C1 segment of cervical spinal cord (tissue), 14 donors: ENCODE measurements around the gene HTT-AS.
A peak's percentile ranks its signal among the peaks of the same experiment; 100 is the strongest.

ENCODE experiments used
- DNase-seq, 14 donors: peaks; one replicate each; lab custom pipeline; 2025; lab: John Stamatoyannopoulos, UW

Gene HTT-AS

DNA sequence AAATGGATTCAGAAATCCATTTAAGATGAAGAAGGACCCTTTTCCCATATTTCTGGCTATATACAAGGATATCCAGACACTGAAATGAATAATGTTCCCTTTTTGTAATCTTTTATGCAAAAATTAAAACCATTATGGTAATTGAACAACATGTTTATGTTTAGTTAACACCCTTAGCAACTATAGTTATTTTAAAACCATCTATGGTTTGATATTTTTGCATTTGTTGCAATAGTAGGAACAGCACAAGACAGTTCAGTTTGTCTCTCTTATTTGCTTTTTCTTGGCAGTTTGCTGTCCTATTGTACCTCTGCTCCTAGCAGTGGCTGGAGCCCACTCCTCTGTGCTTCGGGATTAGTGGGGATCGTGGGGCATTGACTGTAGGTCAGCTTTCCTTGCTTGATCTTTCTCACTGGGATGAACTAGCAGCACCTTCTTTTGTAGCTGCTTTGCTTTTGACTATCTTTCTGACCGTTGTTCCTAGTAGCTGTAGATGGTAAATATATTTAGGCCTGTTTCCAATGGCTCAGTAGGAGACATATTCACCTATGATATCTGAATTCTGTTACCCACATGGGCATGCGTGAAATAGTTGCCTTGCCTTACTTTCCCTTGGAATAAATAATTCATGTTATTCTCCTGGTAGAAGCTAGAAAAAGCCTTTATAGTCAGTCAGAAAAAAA lies 12.9 kb upstream of the HTT-AS start:
- no peak for DNase-seq

DNA sequence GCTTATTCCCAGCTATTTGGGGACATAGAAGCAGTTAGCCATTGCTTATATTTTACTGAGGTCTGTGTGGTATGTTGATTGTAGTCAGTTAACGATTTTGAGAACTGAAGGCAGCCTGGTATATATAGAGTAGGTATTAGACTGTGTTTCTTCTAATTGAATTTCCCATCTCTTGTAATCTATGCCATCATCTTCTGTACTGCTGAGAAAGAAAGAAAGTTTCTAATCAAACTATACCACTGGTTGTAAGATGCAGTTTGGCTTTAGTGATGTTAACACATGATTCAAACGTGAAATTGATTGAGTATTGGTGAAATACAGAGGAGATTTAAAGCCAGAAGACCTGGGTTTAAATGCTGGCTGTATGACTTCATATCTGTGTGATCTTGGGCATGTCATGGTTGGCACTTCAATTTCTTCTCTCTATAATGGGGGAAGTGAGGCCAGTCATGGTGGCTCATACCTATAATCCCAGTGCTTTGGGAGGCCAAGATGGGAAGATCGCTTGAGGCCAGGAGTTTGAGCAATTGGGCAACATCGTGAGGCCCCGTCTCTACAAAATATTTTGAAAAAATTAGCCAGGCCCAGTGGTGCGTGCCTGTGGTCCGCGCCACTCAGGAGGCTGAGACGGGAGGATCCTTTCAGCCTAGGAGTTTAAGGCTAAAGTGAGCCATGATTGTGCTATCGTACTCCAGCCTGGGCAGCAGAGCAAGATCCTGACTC lies 11.8 kb upstream of the HTT-AS start:
- DNase-seq, result no peak

DNA sequence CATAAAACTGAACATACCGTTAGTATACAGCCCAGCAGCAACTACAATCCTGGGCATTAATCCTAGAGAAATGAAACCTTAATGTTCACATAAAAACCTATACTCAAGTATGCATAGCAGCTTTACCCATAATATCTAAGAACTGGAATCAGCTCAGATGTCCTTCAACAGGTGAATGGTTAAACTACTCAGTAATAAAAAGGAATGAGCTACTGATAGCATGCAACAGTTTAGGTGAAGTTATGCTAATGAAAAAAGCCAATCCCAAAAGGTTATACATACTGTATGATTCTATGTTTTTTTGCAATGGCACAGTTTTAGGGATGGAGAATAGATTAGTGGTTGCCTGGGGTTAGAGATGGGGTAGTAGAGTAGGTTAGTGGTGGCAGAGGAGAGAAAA lies 9.4 kb upstream of the HTT-AS start:
- no peak for DNase-seq

DNA sequence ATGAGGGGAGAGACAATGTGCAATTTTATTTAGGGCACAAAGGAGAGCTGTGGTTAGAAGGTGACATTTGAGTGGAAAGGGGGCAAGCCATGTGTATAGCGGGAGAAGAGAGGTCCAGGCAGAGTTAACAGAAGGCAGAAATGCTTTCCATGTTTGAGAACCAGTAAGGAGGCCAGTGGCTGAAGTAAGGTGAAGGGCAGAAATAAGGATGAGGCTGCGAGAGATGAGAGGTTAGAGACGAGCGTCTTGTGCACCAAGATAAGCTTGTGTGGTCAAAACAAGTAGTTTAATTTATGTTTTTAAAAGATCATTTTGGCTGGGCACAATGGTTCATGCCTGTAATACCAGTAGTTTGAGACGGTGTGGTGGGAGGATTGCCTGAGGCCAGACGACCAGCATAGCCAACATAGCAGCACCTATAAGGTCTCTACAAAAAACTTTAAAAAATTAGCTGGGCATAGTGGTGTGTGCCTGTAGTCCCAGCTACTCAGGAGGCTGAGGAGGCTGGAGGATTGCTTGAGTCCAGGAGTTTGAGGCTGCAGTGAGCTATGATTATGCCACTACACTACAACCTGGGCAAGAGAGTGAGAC lies 8.7 kb upstream of the HTT-AS start:
- DNase-seq, result no peak

DNA sequence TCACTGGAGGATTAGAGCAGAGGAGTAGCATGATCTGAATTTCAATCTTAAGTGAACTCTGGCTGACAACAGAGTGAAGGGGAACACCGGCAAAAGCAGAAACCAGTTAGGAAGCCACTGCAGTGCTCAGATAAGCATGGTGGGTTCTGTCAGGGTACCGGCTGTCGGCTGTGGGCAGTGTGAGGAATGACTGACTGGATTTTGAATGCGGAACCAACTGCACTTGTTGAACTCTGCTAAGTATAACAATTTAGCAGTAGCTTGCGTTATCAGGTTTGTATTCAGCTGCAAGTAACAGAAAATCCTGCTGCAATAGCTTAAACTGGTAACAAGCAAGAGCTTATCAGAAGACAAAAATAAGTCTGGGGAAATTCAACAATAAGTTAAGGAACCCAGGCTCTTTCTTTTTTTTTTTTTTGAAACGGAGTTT lies 5.4 kb upstream of the HTT-AS start:
- DNase-seq, result no peak

DNA sequence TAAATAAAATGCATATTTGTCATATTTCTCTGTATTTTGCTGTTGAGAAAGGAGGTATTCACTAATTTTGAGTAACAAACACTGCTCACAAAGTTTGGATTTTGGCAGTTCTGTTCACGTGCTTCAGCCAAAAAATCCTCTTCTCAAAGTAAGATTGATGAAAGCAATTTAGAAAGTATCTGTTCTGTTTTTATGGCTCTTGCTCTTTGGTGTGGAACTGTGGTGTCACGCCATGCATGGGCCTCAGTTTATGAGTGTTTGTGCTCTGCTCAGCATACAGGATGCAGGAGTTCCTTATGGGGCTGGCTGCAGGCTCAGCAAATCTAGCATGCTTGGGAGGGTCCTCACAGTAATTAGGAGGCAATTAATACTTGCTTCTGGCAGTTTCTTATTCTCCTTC lies 3.5 kb upstream of the HTT-AS start:
- no peak for DNase-seq

DNA sequence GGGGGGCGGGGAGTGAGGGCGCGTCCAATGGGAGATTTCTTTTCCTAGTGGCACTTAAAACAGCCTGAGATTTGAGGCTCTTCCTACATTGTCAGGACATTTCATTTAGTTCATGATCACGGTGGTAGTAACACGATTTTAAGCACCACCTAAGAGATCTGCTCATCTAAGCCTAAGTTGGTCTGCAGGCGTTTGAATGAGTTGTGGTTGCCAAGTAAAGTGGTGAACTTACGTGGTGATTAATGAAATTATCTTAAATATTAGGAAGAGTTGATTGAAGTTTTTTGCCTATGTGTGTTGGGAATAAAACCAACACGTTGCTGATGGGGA lies 1.3 kb upstream of the HTT-AS start:
- DNase-seq, result no peak

DNA sequence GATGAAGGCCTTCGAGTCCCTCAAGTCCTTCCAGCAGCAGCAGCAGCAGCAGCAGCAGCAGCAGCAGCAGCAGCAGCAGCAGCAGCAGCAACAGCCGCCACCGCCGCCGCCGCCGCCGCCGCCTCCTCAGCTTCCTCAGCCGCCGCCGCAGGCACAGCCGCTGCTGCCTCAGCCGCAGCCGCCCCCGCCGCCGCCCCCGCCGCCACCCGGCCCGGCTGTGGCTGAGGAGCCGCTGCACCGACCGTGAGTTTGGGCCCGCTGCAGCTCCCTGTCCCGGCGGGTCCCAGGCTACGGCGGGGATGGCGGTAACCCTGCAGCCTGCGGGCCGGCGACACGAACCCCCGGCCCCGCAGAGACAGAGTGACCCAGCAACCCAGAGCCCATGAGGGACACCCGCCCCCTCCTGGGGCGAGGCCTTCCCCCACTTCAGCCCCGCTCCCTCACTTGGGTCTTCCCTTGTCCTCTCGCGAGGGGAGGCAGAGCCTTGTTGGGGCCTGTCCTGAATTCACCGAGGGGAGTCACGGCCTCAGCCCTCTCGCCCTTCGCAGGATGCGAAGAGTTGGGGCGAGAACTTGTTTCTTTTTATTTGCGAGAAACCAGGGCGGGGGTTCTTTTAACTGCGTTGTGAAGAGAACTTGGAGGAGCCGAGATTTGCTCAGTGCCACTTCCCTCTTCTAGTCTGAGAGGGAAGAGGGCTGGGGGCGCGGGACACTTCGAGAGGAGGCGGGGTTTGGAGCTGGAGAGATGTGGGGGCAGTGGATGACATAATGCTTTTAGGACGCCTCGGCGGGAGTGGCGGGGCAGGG lies 711 bp upstream of the HTT-AS start:
- peak in 7 of 14 donors; percentile 9 to 64 (median 17) for DNase-seq

DNA sequence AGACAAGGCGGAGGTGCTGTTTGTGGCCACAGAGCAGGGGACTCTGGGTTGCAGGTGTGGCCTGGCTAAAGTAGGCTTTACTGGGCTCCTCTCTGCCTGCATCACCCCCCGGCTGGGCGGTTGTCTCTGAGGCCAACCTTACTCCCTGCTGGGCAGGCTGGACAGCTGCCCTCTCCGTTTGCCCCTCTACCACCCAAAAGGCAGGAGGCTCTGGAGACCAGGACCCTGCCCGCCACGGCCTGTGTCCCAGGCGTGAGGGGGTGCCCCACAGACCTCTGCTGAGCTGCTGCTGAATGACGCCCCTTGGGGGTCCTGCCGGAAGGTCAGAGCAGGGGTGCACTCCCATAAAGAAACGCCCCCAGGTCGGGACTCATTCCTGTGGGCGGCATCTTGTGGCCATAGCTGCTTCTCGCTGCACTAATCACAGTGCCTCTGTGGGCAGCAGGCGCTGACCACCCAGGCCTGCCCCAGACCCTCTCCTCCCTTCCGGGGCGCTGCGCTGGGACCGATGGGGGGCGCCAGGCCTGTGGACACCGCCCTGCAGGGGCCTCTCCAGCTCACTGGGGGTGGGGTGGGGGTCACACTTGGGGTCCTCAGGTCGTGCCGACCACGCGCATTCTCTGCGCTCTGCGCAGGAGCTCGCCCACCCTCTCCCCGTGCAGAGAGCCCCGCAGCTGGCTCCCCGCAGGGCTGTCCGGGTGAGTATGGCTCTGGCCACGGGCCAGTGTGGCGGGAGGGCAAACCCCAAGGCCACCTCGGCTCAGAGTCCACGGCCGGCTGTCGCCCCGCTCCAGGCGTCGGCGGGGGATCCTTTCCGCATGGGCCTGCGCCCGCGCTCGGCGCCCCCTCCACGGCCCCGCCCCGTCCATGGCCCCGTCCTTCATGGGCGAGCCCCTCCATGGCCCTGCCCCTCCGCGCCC lies 920 bp downstream of the HTT-AS start:
- peak in 3 of 14 donors; percentile 16 to 35 (median 21) for DNase-seq

DNA sequence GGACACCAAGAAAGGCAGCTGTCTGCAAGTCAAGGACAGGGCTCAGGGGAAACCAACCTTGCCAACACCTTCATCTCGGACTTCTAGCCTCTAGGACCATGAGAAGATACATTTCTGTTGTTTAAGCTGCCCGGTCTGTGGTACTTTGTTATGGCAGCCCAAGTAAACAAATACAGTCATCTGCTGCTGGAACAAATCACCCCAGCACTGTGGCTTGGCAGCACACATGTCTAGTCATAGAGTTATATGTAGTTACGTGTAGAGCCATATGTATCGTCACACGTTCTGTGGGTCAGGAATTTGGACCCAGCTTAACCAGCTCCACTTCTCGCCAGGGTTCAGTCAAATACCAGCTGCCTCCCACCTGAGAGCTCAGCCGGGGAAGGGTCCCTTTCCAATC lies 2.5 kb downstream of the HTT-AS start:
- DNase-seq, result no peak

DNA sequence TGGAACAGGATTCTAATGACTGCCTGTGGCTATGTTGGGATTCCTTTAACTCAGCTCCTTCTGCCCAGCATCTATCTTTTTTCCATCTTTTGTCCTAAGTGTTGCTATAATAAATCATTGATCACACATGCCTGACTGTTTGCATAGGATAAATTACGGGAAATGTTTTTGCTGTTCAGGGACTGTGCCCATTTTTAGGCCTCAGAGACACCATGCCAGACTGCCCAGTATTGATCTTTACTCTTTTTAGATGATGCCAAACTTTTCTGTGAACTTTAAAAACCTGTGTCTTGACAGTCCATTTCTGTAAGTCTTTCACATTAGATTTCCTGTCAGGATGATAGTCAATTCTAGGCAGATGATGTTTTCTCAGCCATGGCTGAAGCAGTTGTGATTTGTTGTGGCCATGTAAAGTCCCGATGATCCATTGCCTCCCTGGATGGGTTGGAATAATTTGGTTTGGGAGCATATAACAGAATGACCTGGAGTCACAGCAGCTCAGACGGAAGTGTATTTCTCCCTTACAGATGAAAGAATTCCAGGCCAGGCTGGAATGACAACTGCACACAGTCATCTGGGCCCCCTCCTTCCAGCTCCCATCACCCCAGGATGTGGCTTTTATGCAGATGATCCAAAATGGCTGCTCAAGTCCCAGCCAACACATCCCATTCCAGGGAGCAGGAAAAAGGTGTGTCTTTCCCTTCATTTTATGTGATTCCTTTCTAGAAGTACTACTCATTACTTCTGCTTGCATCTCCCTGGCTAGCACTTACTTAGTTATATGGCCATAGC lies 3.4 kb downstream of the HTT-AS start:
- DNase-seq, result no peak

DNA sequence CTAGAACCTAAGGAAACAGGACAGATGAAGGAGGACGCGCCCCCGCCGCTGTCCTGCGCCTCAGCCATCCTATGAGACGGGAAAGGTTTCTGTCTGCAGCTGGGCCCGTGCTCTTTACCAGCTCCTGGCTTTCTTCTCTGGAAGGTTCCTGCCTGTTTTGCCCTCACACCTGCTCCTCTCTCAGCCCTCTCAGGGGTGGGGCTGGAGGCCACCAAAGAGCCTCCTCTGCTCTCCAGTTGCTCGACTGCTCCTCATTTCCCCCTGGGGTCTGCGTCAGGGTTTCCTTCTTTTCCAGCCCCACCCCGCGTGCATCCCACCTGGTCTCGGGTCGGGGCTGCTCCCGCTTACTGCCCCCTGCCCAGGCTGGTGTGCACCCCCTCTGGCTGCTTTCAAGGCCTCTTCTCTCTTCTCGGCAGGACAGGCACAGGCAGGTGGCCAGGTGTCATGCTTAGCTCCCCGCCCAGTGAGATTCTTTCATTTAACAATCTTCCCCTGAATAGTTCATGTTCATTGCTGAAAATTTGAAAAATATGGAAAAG lies 4.6 kb downstream of the HTT-AS start:
- DNase-seq, result no peak

DNA sequence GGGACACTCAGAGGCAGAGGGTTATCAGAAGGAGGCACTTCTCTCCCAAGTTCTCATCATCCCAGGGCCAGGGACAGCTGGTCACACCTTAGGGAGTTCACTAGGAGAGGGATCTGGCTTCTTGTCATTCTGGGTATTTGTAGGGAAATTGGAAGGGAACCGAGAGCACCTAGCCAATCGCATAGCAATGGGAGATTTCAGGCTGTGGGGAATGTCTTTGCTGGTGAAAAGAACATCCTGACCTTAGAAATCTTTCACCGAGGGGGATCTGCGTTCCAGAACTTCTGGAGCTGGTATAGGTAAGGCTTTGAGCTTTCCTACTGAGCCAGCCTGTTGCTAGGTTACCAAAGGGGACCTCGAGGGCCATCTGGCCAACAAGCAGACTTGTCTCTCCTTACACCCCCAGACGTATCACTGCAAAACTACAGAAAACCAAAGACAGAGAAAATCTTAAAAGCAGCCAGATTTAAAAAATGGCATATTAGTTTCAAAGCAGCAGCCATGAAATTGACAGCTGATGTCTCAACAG lies 6.8 kb downstream of the HTT-AS start:
- peak in 1 of 14 donors; percentile 34 for DNase-seq

DNA sequence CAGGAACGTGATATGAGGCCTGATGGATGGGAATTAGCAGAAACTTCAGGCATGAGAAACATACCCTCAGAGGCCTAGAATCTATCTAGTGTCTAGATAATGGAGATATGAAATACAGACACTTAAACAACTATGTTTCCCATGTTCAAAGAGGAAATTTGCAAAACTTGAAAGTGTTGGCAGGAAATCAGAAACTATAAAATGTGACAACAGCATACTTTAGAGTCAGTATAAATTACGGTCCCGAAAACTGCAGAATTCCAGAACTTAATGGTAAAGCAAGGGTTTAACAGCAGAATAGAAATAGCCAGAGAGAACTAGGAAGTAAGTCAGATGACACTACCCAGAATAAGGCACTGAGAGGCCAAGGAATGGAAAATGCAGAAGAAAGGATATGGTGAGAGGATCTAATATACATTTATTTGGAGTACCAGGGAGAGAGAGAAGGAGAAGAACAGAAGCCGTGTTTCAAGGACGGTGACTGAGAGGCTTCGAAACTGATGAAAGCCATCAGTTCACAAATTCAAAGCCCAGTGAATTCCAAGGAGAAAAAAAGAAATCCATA lies 7.4 kb downstream of the HTT-AS start:
- no peak for DNase-seq

DNA sequence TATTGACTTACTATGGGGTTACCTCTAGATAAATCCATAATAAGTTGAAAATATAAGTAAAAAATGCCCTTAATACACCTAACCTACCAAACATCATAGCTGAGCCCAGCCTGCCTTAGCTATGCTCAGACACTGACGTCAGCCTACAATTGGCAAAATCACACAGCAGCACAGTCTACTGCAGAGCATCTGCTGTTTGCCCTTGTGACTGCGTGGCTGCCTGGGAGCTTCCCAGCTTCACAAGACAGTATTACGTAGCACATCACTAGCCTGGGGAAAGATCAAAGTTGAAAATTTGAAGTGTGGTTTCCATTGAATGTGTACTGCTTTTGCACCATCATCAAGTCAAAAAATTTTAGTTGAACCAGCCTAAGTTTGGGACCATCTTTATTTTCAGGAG lies 8.8 kb downstream of the HTT-AS start:
- DNase-seq, result no peak

DNA sequence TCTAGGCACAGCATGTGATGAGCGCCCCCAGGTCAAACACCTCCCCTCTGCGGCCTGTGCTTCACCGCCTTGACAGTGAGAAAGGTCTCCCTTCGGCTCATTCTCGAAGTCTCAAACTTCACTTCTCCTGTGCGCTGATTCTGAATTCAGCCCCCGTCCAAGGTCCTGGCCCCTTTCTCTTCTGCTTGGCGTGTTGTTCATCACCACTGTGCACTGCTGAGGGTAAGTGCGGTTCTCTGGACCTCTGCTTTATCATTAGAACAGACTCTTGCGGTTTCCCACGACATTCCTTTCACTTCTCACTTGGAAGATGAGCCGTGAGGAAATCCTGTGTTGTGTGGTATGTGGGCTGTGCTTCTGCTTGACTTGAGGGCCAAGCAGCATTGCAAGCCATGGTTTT lies 11.9 kb downstream of the HTT-AS start:
- no peak for DNase-seq

DNA sequence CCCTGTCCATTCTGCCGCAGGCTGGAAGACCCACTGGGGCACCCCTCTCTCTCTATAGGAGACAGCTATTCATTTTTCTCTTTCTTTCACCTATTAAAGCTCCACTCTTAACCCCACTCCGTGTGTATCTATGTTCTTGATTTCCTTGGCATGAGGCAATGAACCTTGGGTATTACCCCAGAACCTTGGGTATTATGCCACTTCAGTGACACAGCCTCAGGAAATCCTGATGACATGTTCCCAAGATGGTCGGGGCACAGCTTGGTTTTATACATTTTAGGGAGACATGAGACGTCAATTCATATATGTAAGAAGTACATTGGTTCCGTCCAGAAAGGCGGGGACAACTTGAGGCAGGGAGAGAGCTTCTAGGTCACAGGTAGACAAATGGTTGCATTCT lies 13.4 kb downstream of the HTT-AS start:
- no peak for DNase-seq

DNA sequence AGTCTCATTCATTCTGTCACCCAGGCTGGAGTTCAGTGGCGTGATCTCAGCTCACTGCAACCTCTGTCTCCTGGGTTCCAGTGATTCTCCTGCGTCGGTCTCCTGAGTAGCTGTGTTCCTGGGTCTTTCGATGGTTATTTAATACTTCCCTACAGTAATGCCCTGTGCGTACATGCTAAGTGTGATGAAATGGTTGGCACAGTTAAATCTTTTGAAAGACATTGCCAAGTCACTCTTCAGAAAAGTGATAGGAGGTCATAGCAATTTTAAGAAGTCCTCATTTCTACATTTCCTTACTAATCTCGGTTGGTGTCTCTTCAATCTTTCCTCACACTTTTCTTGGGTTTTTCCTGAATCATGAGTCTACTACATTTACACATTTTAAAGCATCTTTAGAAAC lies 14.4 kb downstream of the HTT-AS start:
- no peak for DNase-seq

DNA sequence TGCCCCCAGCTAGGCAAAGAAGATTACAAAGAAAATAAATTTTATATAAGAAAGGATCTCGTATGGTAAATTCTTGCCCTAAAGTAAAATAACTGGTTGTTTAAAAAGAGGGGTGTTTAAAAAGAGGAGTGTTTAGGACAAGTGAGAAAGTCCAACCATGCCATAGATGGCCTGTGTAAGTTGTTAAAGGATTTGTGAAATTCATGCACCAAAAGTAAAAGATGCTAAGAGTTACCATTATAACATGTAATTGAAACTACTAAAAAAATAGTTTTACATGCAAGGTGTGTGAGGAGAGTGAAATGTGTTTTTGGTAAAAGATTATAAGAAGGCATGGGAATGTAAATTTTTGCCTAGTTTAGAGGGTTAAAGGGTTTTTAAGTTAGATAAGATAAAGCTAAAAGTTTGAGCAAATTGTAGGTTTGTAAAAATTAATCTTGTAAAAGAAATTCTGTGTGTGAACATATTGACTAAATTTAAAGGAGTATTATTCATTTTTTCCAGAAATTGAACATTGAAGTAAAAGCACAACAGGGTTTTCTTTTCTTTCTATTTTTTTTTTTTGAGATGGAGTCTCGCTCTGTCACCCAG lies 20.1 kb downstream of the HTT-AS start:
- no peak for DNase-seq
